Loucy (cell line): ENCODE results near the gene ARIH2.
"Not testable (repeated sequence)": the region's sequence is repeated elsewhere in the genome, so short reads cannot be mapped to it uniquely, and the experiment has no call there.

Source experiments
- H2AFZ ChIP-seq: fragments of 200-600 bp; sonication (generic); 2 replicates; pipeline ENCODE4 v1.6.0; 2016; ENCODE audit warnings: antibody characterized with exemption, mild to moderate bottlenecking, low read length, moderate library complexity
- H3F3A ChIP-seq: fragments of 200-600 bp; 2 replicates; pipeline ENCODE4 v1.6.0; 2016; ENCODE audit warnings: antibody characterized with exemption, low read depth, mild to moderate bottlenecking
- H3K27me3 ChIP-seq: fragments of 200-600 bp; sonication (generic); 2 replicates; pipeline ENCODE4 v1.6.1; 2014; ENCODE audit warnings: low read length, mild to moderate bottlenecking; ENCODE audit not compliant: insufficient read depth, poor library complexity, severe bottlenecking
- H3K36me3 ChIP-seq: fragments of 200-600 bp; sonication (generic); 2 replicates; pipeline ENCODE4 v1.6.1; 2016; ENCODE audit warnings: low read length; ENCODE audit not compliant: insufficient read depth
- H3K4me1 ChIP-seq: fragments of 200-600 bp; sonication (generic); 2 replicates; pipeline ENCODE4 v1.5.1; 2014; ENCODE audit warnings: low read length, mild to moderate bottlenecking; ENCODE audit not compliant: insufficient read depth, poor library complexity, severe bottlenecking
- H3K4me2 ChIP-seq: fragments of 200-600 bp; sonication (generic); 2 replicates; pipeline ENCODE4 v1.6.0; 2014; ENCODE audit warnings: antibody characterized with exemption, low read length, low read depth, mild to moderate bottlenecking; ENCODE audit not compliant: poor library complexity, severe bottlenecking
- H3K4me3 ChIP-seq: fragments of 200-600 bp; sonication (generic); 2 replicates; pipeline ENCODE4 v1.5.1; 2014; ENCODE audit warnings: low read length, mild to moderate bottlenecking, mixed read lengths; ENCODE audit not compliant: poor library complexity, severe bottlenecking
- H3K79me2 ChIP-seq: fragments of 200-600 bp; sonication (generic); 2 replicates; pipeline ENCODE4 v1.6.1; 2014; ENCODE audit warnings: low read length; ENCODE audit not compliant: insufficient read depth
- H3K9ac ChIP-seq: fragments of 200-600 bp; sonication (generic); 2 replicates; pipeline ENCODE4 v1.6.0; 2014; ENCODE audit warnings: mild to moderate bottlenecking, low read depth, low read length, moderate library complexity; ENCODE audit not compliant: poor library complexity, severe bottlenecking
- H3K9me2 ChIP-seq: fragments of 200-600 bp; sonication (generic); replicated peaks from 2 replicates; pipeline ENCODE4 v1.6.1; 2016; ENCODE audit warnings: low read depth, low read length, mixed read lengths
- H3K9me3 ChIP-seq: fragments of 200-600 bp; sonication (generic); 2 replicates; pipeline ENCODE4 v1.6.1; 2014; ENCODE audit warnings: mild to moderate bottlenecking, antibody characterized with exemption, low read length, low read depth; ENCODE audit not compliant: insufficient read depth
- H4K20me1 ChIP-seq: fragments of 200-600 bp; sonication (generic); 2 replicates; pipeline ENCODE4 v1.6.0; 2014; ENCODE audit warnings: antibody characterized with exemption, low read length, mild to moderate bottlenecking; ENCODE audit not compliant: insufficient read depth, poor library complexity, severe bottlenecking
- CTCF ChIP-seq: fragments of 200-600 bp; sonication (generic); conservative IDR thresholded peaks from 2 replicates; pipeline ENCODE4 v1.5.1; 2014; ENCODE audit warnings: mild to moderate bottlenecking, antibody characterized with exemption, low read length
- EZH2phosphoT487 ChIP-seq: fragments of 200-600 bp; IDR thresholded peaks from 2 replicates; pipeline ENCODE4 v1.6.1; 2018; ENCODE audit warnings: antibody characterized with exemption, mild to moderate bottlenecking, moderate library complexity, borderline replicate concordance

Gene ARIH2

GRCh38 chr3:48899273-48899672 is 19.4 kb upstream of the ARIH2 start:
- Histone ChIP-seq H3F3A (no peaks in the 10 kb centered on the region), H3K4me1 (peaks cover 26% of the 10 kb centered on the region), H3K4me3 (peak overlapping the region; percentile 80), H3K9ac (peak overlapping the region; percentile 69), H3K27me3 (no peaks in the 10 kb centered on the region), H4K20me1 (no peaks in the 10 kb centered on the region), H3K4me2 (peak overlapping the region; percentile 92), H3K36me3 (no peaks in the 10 kb centered on the region), H2AFZ (peak overlapping the region; percentile 99), H3K9me3 (no peaks in the 10 kb centered on the region), H3K79me2 (peaks cover 9% of the 10 kb centered on the region; the same call in 1 of the 2 replicates), H3K9me2 (no peaks in the 10 kb centered on the region)
- TF ChIP-seq CTCF: no peak
- TF ChIP-seq EZH2phosphoT487: no peak

GRCh38 chr3:48907026-48907425 is 11.6 kb upstream of the ARIH2 start:
- H3K79me2 ChIP-seq, H3K4me1 ChIP-seq, H3K36me3 ChIP-seq, H3K9me3 ChIP-seq, H3K4me2 ChIP-seq, H4K20me1 ChIP-seq, H3F3A ChIP-seq, H3K4me3 ChIP-seq, H3K9me2 ChIP-seq, H3K27me3 ChIP-seq, H2AFZ ChIP-seq, H3K9ac ChIP-seq: not testable (repeated sequence)

GRCh38 chr3:48915296-48915695 is 3.3 kb upstream of the ARIH2 start:
- Histone ChIP-seq H3K9me3 (no peaks in the 10 kb centered on the region), H4K20me1 (peaks cover 14% of the 10 kb centered on the region), H3K9ac (no peak overlapping the region), H3K4me2 (no peak overlapping the region), H3K4me3 (no peak overlapping the region), H3K27me3 (no peaks in the 10 kb centered on the region), H3K36me3 (no peaks in the 10 kb centered on the region), H2AFZ (no peak overlapping the region), H3K9me2 (no peaks in the 10 kb centered on the region), H3F3A (0 out of 2 replicates have a peak, but pooled peaks cover 3% of the 10 kb centered on the region), H3K79me2 (peaks cover 17% of the 10 kb centered on the region), H3K4me1 (peaks cover 9% of the 10 kb centered on the region)
- TF ChIP-seq EZH2phosphoT487: no peak
- no peak for TF ChIP-seq CTCF
